T-helper 1 cell treated with Interleukin-12 subunit alpha and Interleukin-12 subunit beta and Interleukin-4 antibody, amounts not matched to agents 30 ng/mL and 1 ng/mL, for 36 hours (primary cell): ENCODE measurements around the gene CC2D1A. TPM values are rescaled to one million over a fixed set of nuclear protein-coding genes. Genes with fewer than 3 reads are reported as not detected.

Experiments
- intact Hi-C: fragments of 100-400 bp; cut with micrococcal nuclease; formaldehyde crosslinking; loops from one replicate; pipeline ENCODE4 v1.15.1; 2024
- total RNA-seq: library from RNA; stranded (reverse); gene quantifications from 2 replicates; pipeline ENCODE4 v1.2.3, GENCODE V29; 2022

The CC2D1A gene
- total RNA-seq, 1 donor from 2014 or later: 36.3 TPM

DNA sequence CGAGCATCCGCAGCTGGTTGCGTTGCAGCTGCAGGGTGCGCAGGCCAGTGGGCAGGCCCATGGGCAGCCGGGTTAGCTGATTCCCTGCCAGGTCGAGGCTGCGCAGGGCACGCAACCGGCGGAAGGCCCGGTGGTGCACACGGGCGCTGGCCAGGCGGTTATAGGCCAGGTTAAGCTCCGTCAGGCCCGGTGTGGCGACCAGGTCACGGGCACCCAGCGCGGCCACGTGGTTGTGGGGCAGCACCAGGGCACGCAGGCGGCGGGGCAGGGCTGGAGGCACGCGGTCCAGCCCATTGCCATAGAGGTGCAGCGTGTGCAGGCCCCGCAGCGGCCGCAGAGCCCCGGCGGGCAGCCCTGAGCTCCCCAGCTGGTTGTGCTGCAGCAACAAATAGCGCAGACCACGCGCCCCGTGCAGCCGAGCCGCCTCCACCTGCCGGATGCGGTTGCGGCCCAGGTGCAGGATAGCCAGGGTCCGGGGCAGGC, 27.0 kb downstream of the CC2D1A start:
- intact Hi-C loops: no loop called here

- intact Hi-C loops: no loop called here
Measured at GRCh38 chr19:13934785-13935109, 28.7 kb downstream of the CC2D1A start.

DNA sequence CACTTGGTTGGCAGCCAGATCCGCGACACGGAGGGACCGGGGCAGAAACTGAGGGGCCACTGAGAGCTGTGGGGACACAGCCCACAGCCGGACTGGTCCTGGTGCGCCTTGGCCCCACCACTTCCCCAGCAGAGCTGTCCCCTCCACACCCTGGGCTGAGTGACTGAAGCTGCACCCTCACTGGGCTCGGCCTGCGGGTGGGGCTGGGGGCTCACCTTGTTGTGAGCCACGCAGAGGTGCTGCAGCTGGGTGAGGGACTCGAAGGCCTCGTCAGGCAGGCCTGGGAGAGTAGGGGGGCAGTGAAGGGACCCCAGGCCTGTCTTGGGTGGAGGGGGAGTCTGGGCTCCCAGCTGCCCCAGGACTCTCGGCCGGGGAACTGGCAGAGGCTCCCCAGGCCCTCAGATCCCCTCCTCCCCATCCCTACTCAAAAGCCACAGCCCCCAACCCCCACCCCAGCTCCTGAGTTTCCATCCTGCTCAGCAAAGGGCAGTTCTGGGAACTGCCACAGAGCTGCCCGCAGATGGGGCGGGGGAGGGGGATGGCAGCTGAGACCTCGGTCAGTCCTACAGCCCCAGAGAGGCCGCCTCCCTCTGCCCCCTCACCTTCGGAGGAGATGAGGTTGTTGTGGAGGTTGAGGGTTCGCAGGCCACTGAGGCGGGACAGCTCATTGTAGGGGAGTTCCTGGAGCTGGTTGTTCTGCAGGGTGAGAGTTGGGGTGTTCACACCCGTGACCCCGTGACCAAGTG, 29.9 kb downstream of the CC2D1A start:
- intact Hi-C loops: no loop called here

- intact Hi-C loops: no loop called here
Measured at GRCh38 chr19:13937479-13938300, 31.7 kb downstream of the CC2D1A start.

DNA sequence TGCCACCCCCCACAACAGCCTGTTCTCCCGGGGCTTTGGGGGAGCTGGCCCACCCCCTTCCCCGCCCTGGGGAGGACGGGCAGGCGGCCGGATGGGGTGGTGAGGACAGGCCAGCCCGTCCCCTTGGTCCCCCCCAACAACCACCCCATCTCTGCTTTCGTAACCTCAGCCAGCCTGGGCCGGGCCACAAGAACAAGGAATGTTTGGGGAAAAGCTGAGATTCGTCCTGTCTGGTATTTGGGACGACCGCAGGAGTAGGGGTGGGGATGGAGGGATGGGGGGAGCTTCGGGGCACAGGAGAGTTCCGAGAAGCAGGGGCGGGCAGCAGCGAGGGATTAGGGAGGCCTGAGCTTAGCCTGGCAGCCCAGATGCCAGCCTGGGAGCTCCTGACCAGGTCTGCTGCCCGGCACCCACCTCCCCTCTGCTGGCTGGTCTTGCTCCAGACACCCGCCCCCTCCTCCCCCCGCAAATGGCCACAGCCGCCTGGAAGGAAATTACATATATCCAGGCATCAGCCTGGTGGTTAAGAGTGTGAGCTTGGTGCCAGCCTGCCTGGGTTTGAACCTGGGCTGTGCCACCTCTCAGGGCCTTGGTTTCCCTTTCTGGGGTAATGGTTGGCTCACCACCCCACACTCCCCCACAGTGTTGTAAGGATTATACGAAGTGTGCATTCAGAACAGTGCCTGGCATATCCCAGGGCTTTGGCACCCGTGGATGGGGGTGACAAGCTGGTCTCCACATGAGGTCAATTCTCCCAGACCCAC, 32.5 kb downstream of the CC2D1A start, which contains the start of gene PODNL1:
TSS of gene PODNL1 (minus strand) at position 117 of the 764 bp plus-strand sequence. CDS start 236 bp downstream, outside the sequence.
- intact Hi-C loops: no loop called here

- intact Hi-C loops: no loop called here
Measured at GRCh38 chr19:13942023-13942684, 36.2 kb downstream of the CC2D1A start.

DNA sequence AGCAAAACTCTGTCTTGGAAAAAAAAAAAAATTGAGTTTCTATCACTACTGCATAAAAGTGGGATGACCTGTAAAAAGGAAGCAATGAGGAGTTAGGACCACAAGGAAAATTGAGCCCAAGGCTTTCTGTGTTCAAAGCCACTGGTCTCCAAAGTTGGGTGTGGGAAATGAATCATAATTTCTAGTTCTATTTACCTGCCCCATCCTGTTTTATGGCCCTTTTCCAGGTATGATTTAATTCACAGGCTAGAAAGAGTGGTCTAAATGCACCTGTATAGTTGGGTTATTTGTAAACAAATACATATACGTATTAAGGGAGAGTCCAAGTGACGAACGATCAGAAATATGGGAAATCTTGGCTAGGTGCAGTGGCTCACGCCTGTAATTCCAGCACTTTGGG, 40.4 kb downstream of the CC2D1A start:
- intact Hi-C loops: no loop called here

DNA sequence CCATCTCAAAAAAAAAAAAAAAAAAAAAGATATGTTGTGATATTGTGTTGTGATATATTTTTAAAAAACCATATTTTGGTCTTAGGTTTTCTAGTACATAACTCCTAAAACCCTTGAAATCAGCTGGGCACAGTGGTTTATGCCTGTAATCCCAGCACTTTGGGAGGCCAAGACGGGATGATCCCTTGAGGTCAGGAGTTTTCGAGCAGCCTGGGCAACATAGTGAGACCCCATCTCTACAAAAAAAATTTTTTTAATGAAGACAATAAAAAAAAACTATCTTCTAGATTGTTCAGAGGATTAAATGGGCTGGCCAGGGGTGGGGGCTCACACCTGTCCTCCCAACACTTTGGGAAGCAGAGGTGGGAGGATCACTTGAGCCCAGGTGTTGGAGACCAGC, 45.0 kb downstream of the CC2D1A start:
- intact Hi-C loops: no loop called here

DNA sequence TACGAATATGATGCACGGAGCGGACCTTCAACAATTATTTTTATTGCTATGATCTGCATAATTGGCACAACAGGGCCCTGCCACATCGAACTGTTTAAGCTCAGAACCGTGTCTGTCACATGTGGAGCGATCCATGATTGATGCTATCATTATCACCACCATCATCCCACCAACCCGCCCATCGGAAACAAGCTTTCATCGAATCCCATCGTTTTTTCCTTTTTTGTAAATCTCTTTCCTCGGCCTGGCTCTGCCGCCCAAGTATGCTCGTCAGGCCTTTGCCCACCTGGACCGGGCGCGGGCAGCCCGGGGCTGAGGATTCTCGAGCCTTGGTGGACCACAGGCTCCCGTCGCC, 45.8 kb downstream of the CC2D1A start:
- intact Hi-C loops: loop anchor here (1.0 to 2.0 kb wide), 12 partner anchors 30 to 567 kb away; partner anchors contain the start of genes ASF1B, BRME1, C19orf53 and CC2D1A

DNA sequence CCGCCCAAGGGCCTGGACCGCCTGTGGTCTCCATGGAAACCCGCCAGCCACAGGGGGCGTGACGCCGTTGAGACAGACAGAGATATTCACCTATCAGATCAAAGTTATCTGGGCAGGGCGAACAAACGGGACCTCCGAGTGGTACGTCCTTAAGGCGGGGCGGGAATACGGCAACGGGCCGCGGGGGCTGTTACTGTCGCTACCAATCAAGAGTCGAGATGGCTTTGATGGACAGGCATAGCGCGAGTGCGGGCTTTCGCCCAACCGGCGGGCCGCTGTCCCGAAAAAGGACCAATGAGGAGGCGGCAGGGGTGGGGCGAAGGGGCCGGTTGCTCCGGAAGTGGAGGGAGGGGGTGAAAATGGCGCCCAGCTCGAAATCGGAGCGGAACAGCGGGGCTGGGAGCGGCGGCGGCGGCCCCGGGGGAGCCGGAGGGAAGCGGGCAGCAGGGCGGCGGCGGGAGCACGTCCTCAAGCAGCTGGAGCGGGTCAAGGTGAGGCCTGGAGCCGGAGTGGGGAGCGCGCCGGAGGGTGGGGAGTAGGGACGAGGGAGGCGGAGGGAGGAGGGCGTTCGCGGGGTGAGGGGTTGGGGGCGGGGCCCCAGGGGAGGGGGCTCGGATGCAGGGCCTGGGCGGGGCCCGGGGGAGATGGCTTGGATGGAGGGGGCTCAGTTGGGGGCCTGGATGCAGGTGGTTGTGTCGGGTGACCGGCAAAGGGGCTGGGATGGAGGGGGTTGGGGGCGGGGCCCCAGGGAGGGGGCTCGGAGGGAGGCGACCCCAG, 46.3 kb downstream of the CC2D1A start, which contains the start of gene DCAF15:
TSS of gene DCAF15 (plus strand) at position 356 of the 777 bp plus-strand sequence. CDS start at position 360, 4 bp downstream.
- intact Hi-C loops: loop anchor here (1.0 to 2.0 kb wide), 12 partner anchors 31 to 566 kb away; partner anchors contain the start of genes ASF1B, BRME1, C19orf53 and CC2D1A

GRCh38 chr19:13952931-13953531, 47.0 kb downstream of the CC2D1A start:
- intact Hi-C loops: loop anchor here (1.0 to 2.0 kb wide), 12 partner anchors 32 to 566 kb away; partner anchors contain the start of genes ASF1B, BRME1, C19orf53 and CC2D1A

GRCh38 chr19:13954185-13954584, 48.2 kb downstream of the CC2D1A start:
- intact Hi-C loops: no loop called here

GRCh38 chr19:13955662-13956364, 49.8 kb downstream of the CC2D1A start:
- intact Hi-C loops: no loop called here

DNA sequence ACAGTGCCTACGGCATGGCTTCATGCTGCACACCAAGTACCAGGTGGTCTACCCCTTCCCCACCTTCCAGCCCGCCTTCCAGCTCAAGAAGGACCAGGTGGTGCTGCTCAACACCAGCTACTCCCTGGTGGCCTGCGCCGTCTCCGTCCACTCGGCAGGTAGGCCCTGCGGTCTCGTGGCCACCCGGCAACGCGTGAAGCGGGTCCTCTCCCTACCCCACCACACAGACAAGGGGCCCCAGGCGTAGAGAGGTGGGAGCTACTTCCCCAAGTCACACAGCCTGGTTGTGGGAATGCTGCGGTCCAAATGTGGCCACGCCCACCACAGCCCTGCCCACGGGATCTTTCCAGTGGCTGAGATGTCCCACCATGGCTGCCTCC, 50.4 kb downstream of the CC2D1A start:
- intact Hi-C loops: no loop called here

GRCh38 chr19:13957051-13957450, 51.0 kb downstream of the CC2D1A start:
- intact Hi-C loops: no loop called here

GRCh38 chr19:13958043-13958442, 52.0 kb downstream of the CC2D1A start:
- intact Hi-C loops: no loop called here

DNA sequence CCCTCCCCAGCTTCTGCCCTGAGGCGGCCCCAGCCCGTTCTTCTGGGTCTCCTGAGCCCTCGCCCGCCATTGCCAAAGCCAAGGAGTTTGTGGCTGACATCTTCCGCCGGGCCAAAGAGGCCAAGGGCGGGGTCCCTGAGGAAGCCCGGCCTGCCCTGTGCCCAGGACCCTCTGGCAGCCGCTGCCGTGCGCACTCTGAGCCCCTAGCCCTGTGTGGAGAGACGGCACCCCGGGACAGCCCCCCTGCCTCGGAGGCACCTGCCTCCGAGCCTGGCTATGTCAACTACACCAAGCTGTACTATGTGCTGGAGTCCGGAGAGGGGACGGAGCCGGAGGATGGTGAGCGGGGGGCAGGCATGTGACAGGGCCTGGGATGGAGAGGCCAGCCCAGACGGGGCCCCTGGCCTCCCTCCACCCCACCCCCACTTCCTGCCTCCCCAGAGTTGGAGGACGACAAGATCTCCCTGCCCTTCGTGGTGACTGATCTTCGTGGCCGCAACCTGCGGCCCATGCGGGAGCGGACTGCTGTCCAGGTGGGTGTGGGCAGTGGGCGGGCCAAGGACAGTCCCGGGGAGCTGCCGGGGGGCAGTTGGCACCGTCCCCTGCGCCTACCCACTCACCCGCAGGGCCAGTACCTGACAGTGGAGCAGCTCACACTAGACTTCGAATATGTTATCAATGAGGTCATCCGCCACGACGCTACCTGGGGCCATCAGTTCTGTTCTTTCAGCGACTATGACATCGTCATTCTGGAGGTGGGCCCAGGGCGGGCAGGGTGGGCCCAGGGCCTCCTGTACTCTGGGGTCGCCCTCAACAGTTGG, 53.4 kb downstream of the CC2D1A start:
- intact Hi-C loops: no loop called here
